Memory B cell (primary cell): Measurements from ENCODE around the gene RAB21.

Source experiments
- ATAC-seq: fragments of 150-1000 bp; cut with Tn5 transposase; 2 replicates; pipeline ENCODE4 v1.10.0; 2021; ENCODE audit warnings: low read depth, mild to moderate bottlenecking, moderate library complexity
- DNase-seq, 2 donors: peaks; one replicate each; pipeline ENCODE4 v3.0.0; 2022; ENCODE audit warnings: low spot score in 2 of 2
- H3K27ac Mint-ChIP-seq: one replicate; pipeline ENCODE4 v1.8.0; 2022; ENCODE audit warnings: mild to moderate bottlenecking, moderate library complexity, mixed read lengths
- H3K27me3 Mint-ChIP-seq: one replicate; pipeline ENCODE4 v1.8.0; 2022; ENCODE audit warnings: mixed read lengths
- H3K36me3 Mint-ChIP-seq: one replicate; pipeline ENCODE4 v1.8.0; 2022; ENCODE audit warnings: mild to moderate bottlenecking, mixed read lengths
- H3K4me1 Mint-ChIP-seq: one replicate; pipeline ENCODE4 v1.8.0; 2022; ENCODE audit warnings: mixed read lengths
- H3K4me3 Mint-ChIP-seq: one replicate; pipeline ENCODE4 v1.8.0; 2022; ENCODE audit warnings: mild to moderate bottlenecking, moderate library complexity, mixed read lengths
- H3K9me3 Mint-ChIP-seq: one replicate; pipeline ENCODE4 v1.8.0; 2022; ENCODE audit warnings: mixed read lengths

Gene RAB21

GRCh38 chr12:71754461-71755145, at the start of gene RAB21:
TSS of gene RAB21 (plus strand) at chr12:71754863. CDS start at chr12:71755130, 267 bp downstream.
- Mint-ChIP-seq H3K27me3 (peaks cover 3% of the 10 kb centered on the region), H3K4me1 (peaks cover 15% of the 10 kb centered on the region), H3K9me3 (no peaks in the 10 kb centered on the region), H3K4me3 (peak within 1 kb of the TSS; percentile 86), H3K36me3 (peaks cover 14% of the 10 kb centered on the region), H3K27ac (peak within 1 kb of the TSS; percentile 98)
- ATAC-seq, result peak; percentile 83
- DNase-seq, result peak; percentile 98

- Mint-ChIP-seq H3K4me1 (peaks cover 14% of the 10 kb centered on the region), H3K36me3 (peaks cover 30% of the 10 kb centered on the region), H3K9me3 (no peaks in the 10 kb centered on the region), H3K27me3 (no peaks in the 10 kb centered on the region), H3K4me3 (no peak overlapping the region), H3K27ac (no peak overlapping the region)
- DNase-seq (no peak), ATAC-seq (no peak)
Measured at GRCh38 chr12:71704920-71705319, 49.7 kb upstream of the RAB21 start.

- peaks cover 18% of the 10 kb centered on the region for H3K9me3 Mint-ChIP-seq
- H3K4me1 Mint-ChIP-seq, result peaks cover 14% of the 10 kb centered on the region
- no peaks in the 10 kb centered on the region for H3K27me3 Mint-ChIP-seq
- no peak for DNase-seq
- H3K36me3 Mint-ChIP-seq, result peaks cover 25% of the 10 kb centered on the region
- no peak overlapping the region for H3K4me3 Mint-ChIP-seq
- no peak for ATAC-seq
- no peak overlapping the region for H3K27ac Mint-ChIP-seq
Measured at GRCh38 chr12:71708658-71709057, 46.0 kb upstream of the RAB21 start.

GRCh38 chr12:71710276-71711125, 44.2 kb upstream of the RAB21 start:
- ATAC-seq (no peak), DNase-seq (no peak)
- Mint-ChIP-seq H3K27ac (no peak overlapping the region), H3K9me3 (peaks cover 19% of the 10 kb centered on the region), H3K4me1 (peaks cover 14% of the 10 kb centered on the region), H3K36me3 (peaks cover 22% of the 10 kb centered on the region), H3K27me3 (no peaks in the 10 kb centered on the region), H3K4me3 (no peak overlapping the region)

GRCh38 chr12:71718611-71719010, 36.1 kb upstream of the RAB21 start:
- Mint-ChIP-seq H3K4me3 (no peak overlapping the region), H3K27me3 (no peaks in the 10 kb centered on the region), H3K9me3 (peaks cover 6% of the 10 kb centered on the region), H3K27ac (peak overlapping the region; percentile 23), H3K36me3 (peaks cover 4% of the 10 kb centered on the region), H3K4me1 (no peaks in the 10 kb centered on the region)
- ATAC-seq (no peak), DNase-seq (no peak)

- Mint-ChIP-seq H3K4me1 (no peaks in the 10 kb centered on the region), H3K27ac (no peak overlapping the region), H3K4me3 (no peak overlapping the region), H3K27me3 (no peaks in the 10 kb centered on the region), H3K36me3 (peaks cover 2% of the 10 kb centered on the region), H3K9me3 (peaks cover 5% of the 10 kb centered on the region)
- DNase-seq, result no peak
- no peak for ATAC-seq
Measured at GRCh38 chr12:71719647-71720370, 34.9 kb upstream of the RAB21 start.

- Mint-ChIP-seq H3K36me3 (peaks cover 5% of the 10 kb centered on the region), H3K9me3 (no peaks in the 10 kb centered on the region), H3K27ac (no peak overlapping the region), H3K4me1 (no peaks in the 10 kb centered on the region), H3K4me3 (no peak overlapping the region), H3K27me3 (no peaks in the 10 kb centered on the region)
- ATAC-seq (no peak), DNase-seq (no peak)
Measured at GRCh38 chr12:71721783-71722505, 32.7 kb upstream of the RAB21 start.

- Mint-ChIP-seq H3K4me3 (no peak overlapping the region), H3K36me3 (peaks cover 5% of the 10 kb centered on the region), H3K27me3 (no peaks in the 10 kb centered on the region), H3K27ac (no peak overlapping the region), H3K4me1 (no peaks in the 10 kb centered on the region), H3K9me3 (no peaks in the 10 kb centered on the region)
- no peak for ATAC-seq
- DNase-seq, result no peak
Measured at GRCh38 chr12:71725011-71725410, 29.7 kb upstream of the RAB21 start.

- H3K4me1 Mint-ChIP-seq, result no peaks in the 10 kb centered on the region
- H3K27ac Mint-ChIP-seq, result no peak overlapping the region
- H3K27me3 Mint-ChIP-seq, result no peaks in the 10 kb centered on the region
- no peak overlapping the region for H3K4me3 Mint-ChIP-seq
- H3K36me3 Mint-ChIP-seq, result peaks cover 7% of the 10 kb centered on the region
- ATAC-seq (no peak), DNase-seq (no peak)
- no peaks in the 10 kb centered on the region for H3K9me3 Mint-ChIP-seq
Measured at GRCh38 chr12:71726548-71726947, 28.1 kb upstream of the RAB21 start.

GRCh38 chr12:71727958-71728357, 26.7 kb upstream of the RAB21 start:
- Mint-ChIP-seq H3K27me3 (no peaks in the 10 kb centered on the region), H3K27ac (no peak overlapping the region), H3K36me3 (peaks cover 7% of the 10 kb centered on the region), H3K4me1 (no peaks in the 10 kb centered on the region), H3K9me3 (no peaks in the 10 kb centered on the region), H3K4me3 (no peak overlapping the region)
- DNase-seq, result no peak
- no peak for ATAC-seq

GRCh38 chr12:71730936-71731335, 23.7 kb upstream of the RAB21 start:
- Mint-ChIP-seq H3K36me3 (peaks cover 2% of the 10 kb centered on the region), H3K4me1 (no peaks in the 10 kb centered on the region), H3K9me3 (no peaks in the 10 kb centered on the region), H3K27ac (no peak overlapping the region), H3K27me3 (no peaks in the 10 kb centered on the region), H3K4me3 (no peak overlapping the region)
- DNase-seq, result no peak
- no peak for ATAC-seq

- Mint-ChIP-seq H3K27ac (no peak overlapping the region), H3K4me1 (peaks cover 2% of the 10 kb centered on the region), H3K36me3 (peaks cover 2% of the 10 kb centered on the region), H3K27me3 (no peaks in the 10 kb centered on the region), H3K4me3 (no peak overlapping the region), H3K9me3 (no peaks in the 10 kb centered on the region)
- ATAC-seq (peak; percentile 52), DNase-seq (no peak)
Measured at GRCh38 chr12:71731439-71732356, 23.0 kb upstream of the RAB21 start.

- H3K4me3 Mint-ChIP-seq, result no peak overlapping the region
- DNase-seq, result no peak
- ATAC-seq, result no peak
- no peaks in the 10 kb centered on the region for H3K27me3 Mint-ChIP-seq
- H3K4me1 Mint-ChIP-seq, result peaks cover 6% of the 10 kb centered on the region
- no peak overlapping the region for H3K27ac Mint-ChIP-seq
- peaks cover 2% of the 10 kb centered on the region for H3K36me3 Mint-ChIP-seq
- no peaks in the 10 kb centered on the region for H3K9me3 Mint-ChIP-seq
Measured at GRCh38 chr12:71732357-71732712, 22.3 kb upstream of the RAB21 start.
